Stimulated activated CD8-positive, alpha-beta memory T cell treated with anti-CD3 and anti-CD28 coated beads, Interleukin-7, amount 100 ng/mL, for 48 hours (primary cell): Measurements from ENCODE around the gene SORCS2.

Experiments used
- DNase-seq, 2 donors: peaks; one replicate each; pipeline ENCODE4 v3.0.0-alpha.2; 2020; ENCODE audit warnings: low read depth in 1 of 2; ENCODE audit errors: extremely low read depth in 1 of 2

Gene SORCS2

DNA sequence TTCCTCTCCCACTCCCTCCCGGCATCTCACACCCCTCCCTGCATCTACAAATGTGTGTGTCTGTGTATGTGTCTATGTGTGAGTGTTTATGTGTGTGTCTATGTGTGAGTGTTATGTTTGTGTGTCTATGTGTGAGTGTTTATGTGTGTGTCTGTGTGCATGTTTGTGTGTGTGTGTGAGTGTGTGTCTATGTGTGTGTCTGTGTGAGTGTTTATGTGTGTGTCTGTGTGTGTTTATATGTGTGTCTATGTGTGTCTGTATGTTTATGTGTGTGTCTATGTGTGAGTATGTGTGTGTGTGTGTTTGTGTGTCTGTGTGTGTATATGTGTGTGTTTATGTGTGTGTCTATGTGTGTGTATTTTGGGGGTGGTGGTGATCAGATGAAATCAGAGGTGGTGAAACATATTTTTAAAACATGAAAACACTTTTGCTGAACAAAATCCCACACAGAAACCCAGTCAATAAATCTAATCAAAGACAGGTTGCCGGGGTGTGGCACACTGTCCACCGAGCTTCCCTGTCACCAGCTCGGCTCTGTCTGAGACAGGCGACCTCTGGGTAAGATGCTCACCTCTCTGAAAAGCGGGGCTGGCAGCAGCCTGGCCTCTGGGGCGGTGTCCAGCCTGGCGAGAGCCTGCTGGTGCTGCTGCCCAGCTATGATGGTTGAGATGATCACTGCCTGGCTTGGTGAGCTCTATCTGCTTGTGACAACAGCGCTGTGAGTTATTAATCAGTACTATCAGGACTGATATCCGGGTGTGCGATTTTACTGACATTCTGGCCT is 429.1 kb downstream of the SORCS2 start:
- no peak for DNase-seq

DNA sequence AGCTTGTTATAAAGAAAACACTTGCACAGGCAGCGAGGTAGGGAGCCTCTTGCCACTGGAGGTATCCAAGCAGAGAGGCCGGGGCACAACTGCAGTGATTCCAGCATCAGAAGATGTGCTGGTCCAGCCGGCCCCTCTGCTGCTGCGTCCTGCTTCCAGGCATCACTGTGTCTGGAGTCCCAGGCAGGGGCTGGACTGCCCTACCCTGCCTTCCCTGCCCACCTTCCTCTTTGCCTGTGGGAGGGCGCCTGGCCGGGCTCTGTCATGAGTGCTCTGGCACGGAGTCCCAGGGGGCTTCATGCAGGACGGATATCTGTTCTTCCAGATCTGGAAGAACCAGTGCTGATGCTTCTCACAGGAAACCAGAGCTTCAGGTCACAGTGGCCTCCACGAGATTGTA is 430.0 kb downstream of the SORCS2 start:
- no peak for DNase-seq

- DNase-seq, result no peak
These were observed 431.1 kb downstream of the SORCS2 start for GRCh38 chr4:7623468-7623867.

DNA sequence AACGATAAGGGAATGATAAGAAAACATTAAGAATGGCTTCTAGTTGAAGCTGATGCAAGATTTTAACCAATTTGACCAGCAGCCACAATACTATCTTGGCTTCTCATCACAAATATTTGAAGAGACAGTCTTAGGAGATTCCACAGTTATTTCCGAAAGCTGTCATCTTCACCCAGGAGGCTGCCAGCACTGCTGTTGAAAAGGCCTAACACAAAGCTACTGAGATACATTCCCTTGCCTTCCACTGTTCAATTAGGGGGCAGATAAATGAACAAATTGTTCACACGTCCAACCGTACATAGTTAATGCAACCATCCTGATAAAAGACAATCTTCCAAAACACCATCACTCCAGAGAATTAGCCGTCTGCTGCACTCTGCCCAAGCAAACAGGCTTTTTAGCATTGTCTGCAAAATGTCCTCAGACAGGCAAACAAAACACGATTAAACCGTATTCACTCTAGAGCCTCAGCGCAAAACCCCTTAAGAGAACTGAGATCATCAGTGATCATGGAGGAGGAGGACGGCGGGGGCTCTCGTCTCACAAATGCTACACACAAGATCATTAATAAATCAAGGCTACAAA is 432.1 kb downstream of the SORCS2 start:
- DNase-seq, result no peak

GRCh38 chr4:7625071-7625470 is 432.7 kb downstream of the SORCS2 start:
- no peak for DNase-seq

DNA sequence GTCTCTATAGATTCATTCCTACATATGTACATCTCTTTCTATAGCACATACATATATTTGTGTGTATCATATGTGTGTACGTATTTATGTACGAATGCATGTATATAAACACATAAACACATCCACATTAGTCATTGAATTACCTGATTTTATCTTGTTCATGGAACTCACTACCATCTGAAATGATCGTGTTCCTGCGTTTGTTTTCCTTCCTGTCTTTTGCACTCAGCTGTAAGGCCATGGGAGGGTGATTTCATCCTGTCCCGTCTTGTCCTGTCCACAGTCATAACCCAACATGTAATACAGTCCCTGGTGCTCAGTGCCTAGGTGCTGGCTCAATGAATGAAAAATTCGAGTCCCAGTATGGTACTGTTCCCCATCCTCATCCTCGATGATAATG is 434.2 kb downstream of the SORCS2 start:
- no peak for DNase-seq

GRCh38 chr4:7627251-7628250 is 435.2 kb downstream of the SORCS2 start:
- DNase-seq, result no peak

DNA sequence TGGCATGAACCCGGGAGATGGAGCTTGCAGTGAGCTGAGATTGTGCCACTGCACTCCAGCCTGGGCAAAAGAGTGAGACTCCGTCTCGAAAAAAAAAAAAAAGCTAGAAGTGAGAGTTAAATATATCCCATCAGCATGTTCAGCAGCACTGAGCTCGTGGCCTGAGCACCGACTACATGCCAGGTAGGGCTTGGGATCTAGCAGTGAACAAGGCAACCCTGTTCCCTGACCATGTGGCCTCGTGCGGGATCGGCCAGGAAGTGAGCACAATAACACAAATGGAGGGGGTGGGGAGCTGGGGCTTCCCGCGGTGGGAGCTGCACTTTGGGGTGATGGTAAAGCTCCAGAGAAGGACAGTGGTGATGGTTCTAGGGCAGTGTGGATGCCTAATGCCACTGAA is 436.1 kb downstream of the SORCS2 start:
- no peak for DNase-seq

DNA sequence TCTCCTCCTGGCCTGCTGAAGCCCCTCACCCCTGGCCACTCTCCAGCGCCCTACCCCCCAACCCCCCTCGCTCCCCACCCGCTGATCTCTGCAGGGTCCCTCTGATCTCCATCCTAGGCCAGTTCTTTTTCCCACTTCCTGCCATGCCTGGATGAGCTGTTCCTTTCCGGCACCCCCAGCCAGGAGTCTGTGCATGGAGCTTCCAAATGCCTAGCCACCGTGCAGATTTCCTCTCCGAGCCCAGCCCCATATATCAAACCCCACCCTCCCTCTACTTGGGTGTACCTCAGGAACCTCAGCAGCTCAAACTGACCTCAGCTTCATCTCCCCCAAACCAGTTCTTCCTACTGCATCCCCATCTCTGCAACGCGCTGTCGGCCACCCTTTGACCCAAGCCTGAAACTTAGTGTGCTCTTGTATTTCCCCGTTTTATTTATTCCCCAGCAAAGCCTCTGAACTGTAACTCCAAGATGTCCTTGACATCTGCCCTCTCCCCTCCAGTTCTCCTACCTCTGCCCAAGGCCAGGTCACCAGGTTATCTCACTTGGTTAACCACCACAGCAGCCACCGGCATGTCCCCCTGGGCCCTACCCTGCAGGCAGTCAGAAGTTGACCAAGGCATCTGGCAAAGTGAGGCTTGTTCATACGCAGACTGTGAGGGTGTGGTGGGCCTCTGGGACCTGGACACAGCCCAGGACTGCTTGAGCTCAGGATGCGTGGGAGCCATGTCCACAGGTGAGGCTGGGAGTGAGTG is 437.3 kb downstream of the SORCS2 start:
- no peak for DNase-seq

GRCh38 chr4:7630568-7631287 is 438.4 kb downstream of the SORCS2 start:
- DNase-seq, result no peak

GRCh38 chr4:7631288-7632014 is 439.1 kb downstream of the SORCS2 start:
- no peak for DNase-seq

DNA sequence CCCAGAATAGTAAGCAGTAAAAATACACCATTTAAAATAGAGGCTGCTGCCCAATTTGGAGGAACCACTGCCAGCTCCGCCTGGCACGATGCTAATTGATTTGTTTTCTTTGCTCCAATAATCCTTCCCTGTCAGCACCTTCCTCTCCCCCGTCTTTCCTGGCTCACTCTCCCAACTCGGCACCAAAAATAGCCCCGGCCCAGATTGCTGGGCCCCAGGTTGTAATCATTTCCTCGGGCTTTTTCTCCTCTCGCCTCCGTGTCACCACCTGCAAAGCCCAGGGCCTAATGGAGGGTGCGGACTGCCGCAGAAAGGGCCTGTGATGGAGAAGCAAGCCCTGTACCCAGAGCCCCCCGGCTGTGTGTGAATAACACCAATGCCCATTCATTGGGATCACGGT is 440.0 kb downstream of the SORCS2 start:
- DNase-seq, result no peak

GRCh38 chr4:7632971-7633370 is 440.6 kb downstream of the SORCS2 start:
- no peak for DNase-seq

GRCh38 chr4:7634661-7635251 is 442.4 kb downstream of the SORCS2 start:
- DNase-seq, result no peak

GRCh38 chr4:7635445-7636239 is 443.3 kb downstream of the SORCS2 start:
- DNase-seq, result no peak

- DNase-seq, result no peak
These were observed 443.8 kb downstream of the SORCS2 start for GRCh38 chr4:7636240-7636508.

- DNase-seq, result no peak
These were observed 444.8 kb downstream of the SORCS2 start for GRCh38 chr4:7637139-7637538.

DNA sequence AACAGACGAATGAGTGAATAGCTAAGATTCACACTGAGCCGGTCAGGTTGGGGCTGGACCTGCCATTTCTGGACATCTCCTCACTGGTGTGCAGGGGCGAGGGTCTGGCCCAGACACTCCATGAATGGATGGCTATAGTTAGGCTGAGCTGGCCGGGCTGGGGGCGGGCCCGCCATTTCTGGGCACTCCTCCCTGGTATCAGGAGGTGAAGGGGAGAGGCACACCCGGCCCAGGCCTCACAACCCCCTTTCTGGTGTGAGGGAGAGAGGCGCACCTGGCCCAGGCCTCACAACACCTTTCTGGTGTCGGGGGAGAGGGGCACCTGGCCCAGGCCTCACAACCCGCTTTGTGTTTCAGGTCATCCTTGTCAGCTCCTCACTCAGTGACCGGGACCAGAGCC is 445.6 kb downstream of the SORCS2 start:
- no peak for DNase-seq

DNA sequence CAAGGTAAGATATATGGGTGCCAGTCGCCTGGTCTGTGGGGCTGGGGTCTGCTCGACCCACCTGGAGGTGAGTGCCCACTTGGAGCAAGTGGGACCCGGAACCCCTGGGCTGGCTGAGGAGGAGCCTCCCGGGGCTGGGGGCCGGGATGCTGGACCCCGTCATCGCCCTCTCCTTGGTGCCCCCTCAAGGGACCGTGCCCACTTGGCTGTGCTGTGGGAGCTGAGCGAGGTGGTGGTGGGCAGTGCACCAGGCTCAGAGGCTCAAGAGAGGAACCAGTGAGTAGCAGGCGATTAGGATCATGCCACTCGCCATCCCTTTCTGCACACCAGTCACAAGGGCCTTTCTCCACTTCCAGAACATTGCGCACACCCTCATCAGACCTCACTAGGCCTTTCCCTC is 446.2 kb downstream of the SORCS2 start:
- DNase-seq, result no peak
